ENCODE measurements around the gene TAS2R19.
"Not testable (repeated sequence)": the region's sequence is repeated elsewhere in the genome, so short reads cannot be mapped to it uniquely, and the experiment has no call there.

The TAS2R19 gene

DNA sequence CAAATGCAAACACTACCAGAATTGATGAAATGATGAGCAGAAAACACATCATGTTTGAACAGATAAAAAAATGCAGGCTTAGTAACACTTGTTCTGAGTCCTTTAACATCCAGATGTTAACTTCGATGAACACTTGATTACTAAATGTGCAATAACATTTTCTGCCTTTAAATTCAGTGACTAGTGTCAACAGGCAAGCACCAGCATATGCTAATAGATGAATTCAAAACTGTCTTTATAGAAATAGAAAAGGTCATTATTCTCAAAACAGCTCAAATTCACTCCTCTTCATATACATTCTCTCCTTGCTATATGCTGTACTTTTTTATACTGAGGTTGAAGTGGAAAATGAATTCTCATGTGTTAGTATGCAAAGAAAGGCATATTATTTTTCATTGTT is at the start of gene TAS2R19:
TAS2R19 (minus strand) TSS at position 101 of the 400 bp plus-strand sequence; CDS start at position 52, 49 bp downstream.
- DNase-seq (ENCODE audit: low spot score): no peak

DNA sequence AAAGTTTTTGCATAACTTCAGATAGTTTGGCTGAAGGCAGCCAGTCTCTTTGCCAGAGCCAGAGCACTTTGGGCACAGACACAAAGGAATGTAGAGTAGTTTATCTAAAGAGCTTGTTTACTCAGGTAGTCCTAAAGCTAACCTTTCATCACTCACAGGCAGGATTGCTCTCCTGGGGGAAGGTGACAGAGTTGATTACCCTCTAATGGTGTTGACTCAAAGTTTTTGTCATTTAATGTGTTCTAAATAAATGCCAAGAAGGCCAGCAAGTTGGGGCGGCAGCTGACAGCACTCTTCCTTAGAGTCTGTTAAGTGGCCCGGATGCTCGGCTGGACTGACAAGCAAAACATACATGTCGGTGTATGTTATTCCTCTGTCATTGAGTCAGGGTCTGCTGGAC is 49.0 kb upstream of the TAS2R19 start:
- no peak for DNase-seq (ENCODE audit: low spot score)

- DNase-seq (ENCODE audit: low spot score): no peak
Observed at GRCh38 chr12:11070999-11071398, 48.6 kb upstream of the TAS2R19 start.

- DNase-seq (ENCODE audit: low spot score): no peak
Observed at GRCh38 chr12:11069854-11070365, 47.5 kb upstream of the TAS2R19 start.

GRCh38 chr12:11067514-11067913 is 45.1 kb upstream of the TAS2R19 start:
- DNase-seq (ENCODE audit: low spot score): no peak

DNA sequence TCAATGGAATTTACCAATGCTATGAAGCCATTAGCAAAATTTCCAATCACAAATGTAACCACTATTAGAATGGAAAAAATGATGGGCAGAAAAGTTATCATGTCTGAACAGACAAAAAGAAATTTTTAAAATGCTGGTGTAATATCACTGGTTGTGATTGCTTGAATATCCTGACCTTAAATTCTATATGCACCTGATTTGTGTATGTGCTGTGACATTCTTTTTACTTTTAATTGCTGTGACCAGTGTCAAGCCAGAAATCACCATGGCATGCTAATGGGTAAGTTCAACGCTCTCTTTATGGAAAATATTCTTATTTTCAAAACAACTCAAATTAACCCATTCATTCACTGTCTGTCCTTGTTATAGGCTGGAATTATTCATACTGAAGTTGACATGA is 39.8 kb upstream of the TAS2R19 start, which contains the start of gene TAS2R46:
TAS2R46 (minus strand) TSS at position 101 of the 400 bp plus-strand sequence; CDS start at position 101, 0 bp downstream.
- not testable (repeated sequence) for DNase-seq (ENCODE audit: low spot score)

DNA sequence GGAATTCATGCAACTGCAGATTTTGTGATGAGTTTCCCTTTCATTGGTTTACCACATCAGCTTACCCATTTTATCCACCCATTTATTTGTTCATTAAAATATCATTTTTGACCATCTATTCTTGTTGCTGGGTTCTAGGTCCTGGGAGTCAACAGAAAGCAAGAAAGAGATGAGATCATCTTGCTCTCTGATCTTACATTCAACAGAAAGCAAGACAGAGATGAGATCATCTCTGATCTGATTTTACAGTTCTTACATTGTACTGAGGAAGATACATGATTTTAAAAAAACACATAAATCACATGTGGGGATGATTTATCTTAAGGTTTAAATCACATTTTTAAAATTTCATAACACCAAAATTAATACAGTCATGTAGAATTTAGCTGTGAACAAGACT is 37.4 kb upstream of the TAS2R19 start:
- no peak for DNase-seq (ENCODE audit: low spot score)

DNA sequence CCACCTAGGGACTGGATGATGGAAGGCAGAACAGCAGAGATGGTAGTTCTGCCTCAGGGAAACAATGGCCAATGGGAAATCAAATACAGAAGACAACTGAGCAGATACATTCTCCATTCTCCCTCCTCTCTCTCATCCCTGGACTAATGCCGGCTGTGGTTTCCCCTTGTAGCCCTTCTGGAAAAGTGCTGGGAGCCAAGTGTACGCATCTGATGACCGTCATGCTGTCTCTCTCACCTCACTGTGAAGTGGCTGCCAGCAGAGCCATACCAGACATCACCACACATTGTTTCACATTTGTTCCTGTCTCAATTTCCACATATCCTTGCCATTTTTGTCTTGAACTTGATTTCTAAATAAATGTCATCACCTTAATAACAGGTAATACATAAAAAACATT is 36.6 kb upstream of the TAS2R19 start:
- no peak for DNase-seq (ENCODE audit: low spot score)

- no peak for DNase-seq (ENCODE audit: low spot score)
Observed at GRCh38 chr12:11055306-11055705, 32.9 kb upstream of the TAS2R19 start.

- not testable (repeated sequence) for DNase-seq (ENCODE audit: low spot score)
Observed at GRCh38 chr12:11049806-11050531, 27.5 kb upstream of the TAS2R19 start.

DNA sequence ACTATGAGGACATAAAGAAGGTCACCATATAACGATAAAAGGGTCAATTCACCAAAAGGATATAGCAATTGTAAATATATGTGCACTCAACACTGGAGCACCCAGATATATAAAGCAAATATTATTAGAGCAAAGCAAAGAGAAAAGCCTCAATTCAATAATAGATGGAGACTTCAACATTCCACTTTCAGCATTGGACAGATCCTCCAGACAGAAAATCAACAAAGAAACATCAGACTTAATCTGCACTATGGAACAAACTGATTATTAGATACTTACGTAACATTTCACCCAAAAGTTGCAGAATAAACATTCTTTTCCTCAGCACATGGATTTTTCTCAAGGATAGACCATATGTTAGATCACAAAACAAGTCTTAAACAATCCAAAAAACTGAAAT is 18.9 kb upstream of the TAS2R19 start:
- not testable (repeated sequence) for DNase-seq (ENCODE audit: low spot score)

DNA sequence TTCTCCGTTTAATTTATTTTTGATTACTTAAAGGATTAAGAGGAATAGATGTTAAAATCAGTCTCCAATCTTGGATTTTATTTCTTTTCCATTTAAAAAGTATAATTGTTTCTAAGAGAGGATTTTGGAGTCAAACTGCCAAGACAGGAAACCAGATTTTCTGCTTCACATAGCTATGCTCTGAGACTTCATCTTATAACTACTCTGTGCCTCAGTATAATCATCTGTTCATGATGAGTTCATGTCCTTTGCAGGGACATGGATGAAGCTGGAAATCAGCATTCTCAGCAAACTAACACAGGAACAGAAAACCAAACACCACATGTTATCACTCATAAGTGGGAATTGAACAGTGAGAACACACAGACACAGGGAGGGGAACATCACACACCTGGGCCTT is 17.7 kb upstream of the TAS2R19 start:
- no peak for DNase-seq (ENCODE audit: low spot score)

GRCh38 chr12:11039171-11039570 is 16.8 kb upstream of the TAS2R19 start:
- DNase-seq (ENCODE audit: low spot score): no peak

DNA sequence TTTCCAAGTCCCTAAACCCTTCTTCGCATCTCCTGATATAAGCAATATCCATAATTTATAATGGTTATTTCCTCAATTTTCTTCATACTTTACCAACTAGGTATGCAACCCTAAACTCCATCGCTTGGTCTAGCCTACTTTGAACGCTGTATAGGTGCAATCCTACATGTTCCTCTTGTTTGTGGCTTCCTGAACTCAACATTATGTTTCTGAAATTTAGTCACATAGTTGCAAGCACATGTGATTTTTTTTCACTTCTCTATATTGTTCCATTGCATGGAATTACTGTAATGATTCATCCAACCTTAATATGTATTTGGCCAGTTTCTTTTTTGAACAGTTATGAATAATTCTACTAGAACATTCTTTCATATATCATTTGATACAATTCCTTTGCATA is 11.5 kb upstream of the TAS2R19 start:
- not testable (repeated sequence) for DNase-seq (ENCODE audit: low spot score)

DNA sequence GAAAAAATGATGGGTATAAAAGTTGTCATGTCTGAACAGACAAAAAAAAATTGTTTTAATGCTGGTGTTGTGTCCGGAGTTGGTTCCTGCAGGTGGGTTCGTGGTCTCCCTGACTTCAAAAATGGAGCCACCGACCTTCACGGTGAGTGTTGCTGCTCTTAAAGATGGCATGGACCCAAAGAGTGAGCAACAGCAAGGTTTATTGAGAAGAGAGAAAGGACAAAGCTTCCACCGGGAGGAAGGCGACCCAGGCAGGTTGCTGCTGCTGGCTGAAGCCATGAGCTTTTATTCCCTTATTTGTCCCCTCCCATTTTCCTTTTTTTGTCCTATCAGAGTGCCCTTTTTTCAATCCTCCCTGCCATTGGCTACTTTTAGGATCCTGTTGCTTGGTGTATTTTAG is 8.9 kb upstream of the TAS2R19 start, which contains the start of gene TAS2R31:
TAS2R31 (minus strand) TSS at position 101 of the 400 bp plus-strand sequence; CDS start at position 29, 72 bp downstream.
- no peak for DNase-seq (ENCODE audit: low spot score)

DNA sequence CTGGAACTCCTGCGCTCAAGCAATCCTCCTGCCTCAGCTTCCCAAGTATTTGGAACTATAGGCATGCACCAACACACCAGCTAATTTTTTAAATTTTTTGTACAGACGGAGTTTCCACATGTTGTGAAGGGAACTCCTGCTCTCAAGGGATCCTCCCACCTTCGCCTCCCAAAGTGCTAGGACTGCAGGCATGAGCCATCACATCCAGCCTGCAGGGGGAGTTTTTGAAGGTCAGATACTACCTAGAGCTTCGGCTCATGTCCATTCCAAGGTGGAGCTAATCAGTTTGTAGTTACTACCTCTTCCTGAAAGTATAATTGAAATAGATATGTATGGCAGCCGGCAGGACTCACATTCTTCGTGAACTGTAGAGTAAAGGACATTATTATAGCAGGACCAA is 3.7 kb upstream of the TAS2R19 start:
- DNase-seq (ENCODE audit: low spot score): no peak

DNA sequence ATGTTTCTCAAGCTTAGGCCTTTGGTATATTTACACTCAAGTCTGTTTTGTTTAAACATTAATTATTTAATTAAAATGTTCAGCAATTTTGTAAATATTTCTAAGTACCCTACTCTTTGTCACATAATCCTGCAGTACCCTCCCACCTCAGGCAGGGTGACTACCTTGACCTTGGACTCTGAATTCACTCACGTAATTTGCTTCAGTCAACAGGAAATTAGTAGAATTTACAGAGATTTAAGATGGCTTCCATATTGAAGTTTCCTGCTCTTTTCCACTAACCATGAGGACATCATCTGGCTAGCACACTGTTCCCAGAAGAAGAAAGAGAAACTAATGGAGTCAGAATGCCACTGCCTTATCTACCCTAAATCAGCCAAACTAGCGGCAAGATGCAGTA is 967 bp upstream of the TAS2R19 start:
- DNase-seq (ENCODE audit: low spot score): no peak

GRCh38 chr12:11016937-11017336 is 5.5 kb downstream of the TAS2R19 start:
- DNase-seq (ENCODE audit: low spot score): no peak

DNA sequence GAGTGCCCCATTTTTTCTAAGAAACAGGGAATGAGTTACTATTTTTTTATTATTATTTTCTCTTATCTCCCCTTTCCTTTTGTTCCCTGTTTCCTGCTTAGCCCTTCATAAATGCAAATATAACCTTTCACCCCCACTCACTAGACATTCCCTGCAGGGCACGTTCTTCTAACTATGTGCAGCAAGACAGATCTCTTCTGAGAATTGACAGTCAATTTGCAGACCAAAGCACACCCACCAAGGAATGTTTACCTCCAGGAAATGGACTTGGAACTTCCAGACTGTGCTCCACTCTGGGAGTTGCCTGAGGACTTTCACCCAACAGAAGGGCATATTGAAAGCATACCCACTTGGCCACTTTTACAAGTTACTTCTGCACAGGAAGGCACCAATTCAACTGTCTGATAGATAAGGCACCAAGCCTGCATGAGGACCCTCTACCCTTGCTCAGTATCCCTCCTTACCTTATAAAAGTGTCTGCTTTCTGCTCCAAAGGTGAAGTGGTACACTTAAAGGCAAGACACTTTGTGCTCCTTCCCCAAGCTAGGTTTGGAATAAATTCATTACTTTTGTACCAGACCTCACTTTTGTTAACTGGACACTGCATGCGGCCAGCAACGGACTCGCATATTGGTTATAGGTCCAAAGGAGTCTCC is 6.5 kb downstream of the TAS2R19 start:
- no peak for DNase-seq (ENCODE audit: low spot score)

- DNase-seq (ENCODE audit: low spot score): no peak
Observed at GRCh38 chr12:11014234-11014633, 8.2 kb downstream of the TAS2R19 start.

DNA sequence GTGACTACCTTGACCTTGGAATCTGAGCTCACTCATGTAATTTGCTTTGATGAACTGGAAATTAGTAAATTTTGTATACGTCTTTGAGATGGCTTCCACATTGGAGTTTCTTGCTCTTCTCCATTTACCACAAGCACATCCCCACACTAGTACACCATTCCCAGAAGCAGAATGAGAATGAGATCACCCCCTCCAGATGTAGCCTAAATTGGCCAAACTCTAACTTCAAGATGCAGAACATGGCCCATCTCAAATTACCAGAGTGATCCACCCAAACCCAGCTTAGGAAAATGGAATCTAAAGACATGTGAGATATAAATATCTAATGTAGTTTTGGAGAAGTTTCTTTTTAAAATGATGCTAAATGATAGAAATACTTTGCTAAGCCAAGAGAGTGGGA is 14.8 kb downstream of the TAS2R19 start:
- DNase-seq (ENCODE audit: low spot score): no peak

- no peak for DNase-seq (ENCODE audit: low spot score)
Observed at GRCh38 chr12:10998204-10998603, 24.2 kb downstream of the TAS2R19 start, which contains the start of gene TAS2R20. Gene TAS2R20, minus strand, starts transcription at chr12:10998304. Its CDS starts 429 bp downstream, at chr12:10997875.

GRCh38 chr12:10994307-10994706 is 28.1 kb downstream of the TAS2R19 start:
- DNase-seq (ENCODE audit: low spot score): no peak

Data from ecto neural progenitor cell (in vitro differentiated cells).